Chondrocyte (in vitro differentiated cells): ENCODE results near the gene TEPSIN. TPM values are rescaled to one million over a fixed set of nuclear protein-coding genes. Genes with fewer than 3 reads are reported as not detected.

ENCODE experiments used
- DNase-seq: peaks from one replicate; pipeline ENCODE4 v3.0.0; 2021; ENCODE audit warnings: mixed read lengths, low spot score
- H3K27ac Mint-ChIP-seq: one replicate; pipeline ENCODE4 v1.8.0; 2021; ENCODE audit warnings: mild to moderate bottlenecking, moderate library complexity, mixed read lengths; ENCODE audit not compliant: unreplicated experiment
- H3K27me3 Mint-ChIP-seq: 2 replicates; pipeline ENCODE4 v1.8.0; 2021; ENCODE audit warnings: low read depth, mixed read lengths
- H3K36me3 Mint-ChIP-seq: 2 replicates; pipeline ENCODE4 v1.8.0; 2021; ENCODE audit warnings: low read depth, mixed read lengths
- H3K4me1 Mint-ChIP-seq: 2 replicates; pipeline ENCODE4 v1.8.0; 2021; ENCODE audit warnings: low read depth, mild to moderate bottlenecking, mixed read lengths
- H3K4me3 Mint-ChIP-seq: one replicate; pipeline ENCODE4 v1.8.0; 2021; ENCODE audit warnings: mild to moderate bottlenecking, moderate library complexity, mixed read lengths; ENCODE audit not compliant: unreplicated experiment
- H3K9me3 Mint-ChIP-seq: 2 replicates; pipeline ENCODE4 v1.8.0; 2021; ENCODE audit warnings: low read depth, mixed read lengths
- CTCF ChIP-seq: fragments of 200-600 bp; sonication (generic); IDR thresholded peaks from 2 replicates; pipeline ENCODE4 v1.5.0; 2021; ENCODE audit warnings: antibody characterized with exemption, mild to moderate bottlenecking, moderate library complexity
- total RNA-seq: library from RNA; stranded (reverse); gene quantifications from 3 replicates; pipeline ENCODE4 v1.2.1, GENCODE V29; 2021

The TEPSIN gene
- total RNA-seq, 1 donor from 2014 or later, result 27.1 TPM

- DNase-seq, result no peak
- TF ChIP-seq CTCF, result no peak
- Mint-ChIP-seq H3K9me3 (no peaks in the 10 kb centered on the region), H3K4me1 (peaks cover 5% of the 10 kb centered on the region), H3K27me3 (no peaks in the 10 kb centered on the region), H3K36me3 (peaks cover 5% of the 10 kb centered on the region), H3K4me3 (no peak overlapping the region), H3K27ac (no peak overlapping the region)
Measured at GRCh38 chr17:81247339-81247990, 8.6 kb upstream of the TEPSIN start.

- Mint-ChIP-seq H3K9me3 (no peaks in the 10 kb centered on the region), H3K27ac (no peak overlapping the region), H3K27me3 (no peaks in the 10 kb centered on the region), H3K36me3 (peaks cover 3% of the 10 kb centered on the region), H3K4me1 (peaks cover 5% of the 10 kb centered on the region), H3K4me3 (no peak overlapping the region)
- peak; percentile 87 for DNase-seq
- TF ChIP-seq CTCF, result no peak
Measured at GRCh38 chr17:81246679-81247338, 8.0 kb upstream of the TEPSIN start.

- DNase-seq, result no peak
- no peaks in the 10 kb centered on the region for H3K9me3 Mint-ChIP-seq
- no peak for TF ChIP-seq CTCF
- no peak overlapping the region for H3K4me3 Mint-ChIP-seq
- no peaks in the 10 kb centered on the region for H3K27me3 Mint-ChIP-seq
- peaks cover 5% of the 10 kb centered on the region for H3K4me1 Mint-ChIP-seq
- no peak overlapping the region for H3K27ac Mint-ChIP-seq
- H3K36me3 Mint-ChIP-seq, result peaks cover 3% of the 10 kb centered on the region
Measured at GRCh38 chr17:81246343-81246670, 7.5 kb upstream of the TEPSIN start.

- TF ChIP-seq CTCF, result no peak
- Mint-ChIP-seq H3K4me3 (no peak overlapping the region), H3K36me3 (peaks cover 3% of the 10 kb centered on the region), H3K27ac (no peak overlapping the region), H3K4me1 (peaks cover 7% of the 10 kb centered on the region), H3K9me3 (no peaks in the 10 kb centered on the region), H3K27me3 (no peaks in the 10 kb centered on the region)
- no peak for DNase-seq
Measured at GRCh38 chr17:81245665-81246342, 6.9 kb upstream of the TEPSIN start.

GRCh38 chr17:81245024-81245664 is 6.3 kb upstream of the TEPSIN start:
- Mint-ChIP-seq H3K27ac (no peak overlapping the region), H3K27me3 (no peaks in the 10 kb centered on the region), H3K36me3 (peaks cover 1% of the 10 kb centered on the region), H3K9me3 (no peaks in the 10 kb centered on the region), H3K4me3 (no peak overlapping the region), H3K4me1 (peaks cover 12% of the 10 kb centered on the region)
- TF ChIP-seq CTCF, result no peak
- no peak for DNase-seq
